NT2/D1 (cell line): ENCODE results near the gene TRO.

Source experiments
- DNase-seq: peaks from one replicate; pipeline ENCODE4 v3.0.0-alpha.2; 2011; ENCODE audit warnings: low read depth, low spot score
- H3K27me3 ChIP-seq: 2 replicates; pipeline ENCODE4 v1.6.0; 2011; ENCODE audit warnings: mild to moderate bottlenecking; ENCODE audit not compliant: insufficient read length, insufficient read depth
- H3K36me3 ChIP-seq: 2 replicates; pipeline ENCODE4 v1.6.1; 2011; ENCODE audit warnings: mild to moderate bottlenecking, low read length, mixed read lengths; ENCODE audit not compliant: insufficient read depth, insufficient read length
- H3K4me1 ChIP-seq: 2 replicates; pipeline ENCODE4 v1.5.1; 2011; ENCODE audit not compliant: insufficient read depth, insufficient read length
- H3K4me3 ChIP-seq: 2 replicates; pipeline ENCODE4 v1.5.1; 2011; ENCODE audit warnings: low read depth; ENCODE audit not compliant: insufficient read length
- H3K9ac ChIP-seq: 2 replicates; pipeline ENCODE4 v1.6.0; 2011; ENCODE audit warnings: low read depth; ENCODE audit not compliant: insufficient read length
- H3K9me3 ChIP-seq: 2 replicates; pipeline ENCODE4 v1.5.1; 2011; ENCODE audit warnings: mild to moderate bottlenecking, low read length; ENCODE audit not compliant: insufficient read depth
- SUZ12 ChIP-seq: IDR thresholded peaks from 2 replicates; pipeline ENCODE4 v1.6.1; 2011; ENCODE audit not compliant: insufficient read length, insufficient read depth; ENCODE audit errors: extremely low read depth
- YY1 ChIP-seq: IDR thresholded peaks from 2 replicates; pipeline ENCODE4 v1.6.1; 2011; ENCODE audit not compliant: insufficient read length, insufficient read depth
- ZNF274 ChIP-seq: IDR thresholded peaks from 2 replicates; pipeline ENCODE4 v1.6.1; 2011; ENCODE audit warnings: mild to moderate bottlenecking, low read depth, low read length

TRO gene

GRCh38 chrX:54923376-54923775, 2.8 kb downstream of the TRO start:
- Histone ChIP-seq H3K9ac (no peak overlapping the region), H3K36me3 (peaks cover 63% of the 10 kb centered on the region), H3K9me3 (no peaks in the 10 kb centered on the region), H3K27me3 (no peaks in the 10 kb centered on the region), H3K4me3 (no peak overlapping the region), H3K4me1 (no peaks in the 10 kb centered on the region)
- DNase-seq, result no peak
- no peak for TF ChIP-seq SUZ12
- TF ChIP-seq YY1, result no peak
- no peak for TF ChIP-seq ZNF274

- Histone ChIP-seq H3K4me1 (no peaks in the 10 kb centered on the region), H3K9me3 (no peaks in the 10 kb centered on the region), H3K36me3 (peaks cover 99% of the 10 kb centered on the region), H3K9ac (no peak overlapping the region), H3K4me3 (no peak overlapping the region), H3K27me3 (no peaks in the 10 kb centered on the region)
- TF ChIP-seq SUZ12 (no peak), YY1 (no peak)
- no peak for DNase-seq
Observed at GRCh38 chrX:54926978-54927377, 6.4 kb downstream of the TRO start.

GRCh38 chrX:54928876-54929275, 8.3 kb downstream of the TRO start:
- Histone ChIP-seq H3K9ac (no peak overlapping the region), H3K4me1 (no peaks in the 10 kb centered on the region), H3K9me3 (no peaks in the 10 kb centered on the region), H3K36me3 (peaks cover 92% of the 10 kb centered on the region), H3K4me3 (no peak overlapping the region), H3K27me3 (no peaks in the 10 kb centered on the region)
- TF ChIP-seq SUZ12 (no peak), ZNF274 (no peak), YY1 (no peak)
- no peak for DNase-seq

GRCh38 chrX:54930291-54931049, 9.8 kb downstream of the TRO start:
- no peak for TF ChIP-seq ZNF274
- no peak for TF ChIP-seq YY1
- no peak for TF ChIP-seq SUZ12
- H3K9me3 ChIP-seq, result no peaks in the 10 kb centered on the region

GRCh38 chrX:54931107-54931506, 10.5 kb downstream of the TRO start:
- Histone ChIP-seq H3K4me3 (no peak overlapping the region), H3K27me3 (no peaks in the 10 kb centered on the region), H3K9me3 (no peaks in the 10 kb centered on the region), H3K9ac (no peak overlapping the region), H3K4me1 (no peaks in the 10 kb centered on the region), H3K36me3 (peaks cover 70% of the 10 kb centered on the region)
- no peak for DNase-seq
- no peak for TF ChIP-seq ZNF274
- TF ChIP-seq SUZ12, result no peak
- TF ChIP-seq YY1, result no peak

More at GRCh38 chrX:54930291-54931049, 9.8 kb downstream of the TRO start:
- H3K27me3 ChIP-seq, result no peaks in the 10 kb centered on the region
- no peak overlapping the region for H3K9ac ChIP-seq
- H3K4me1 ChIP-seq, result no peaks in the 10 kb centered on the region
- no peak overlapping the region for H3K4me3 ChIP-seq
- no peak for DNase-seq
- H3K36me3 ChIP-seq, result peaks cover 77% of the 10 kb centered on the region

GRCh38 chrX:54933150-54933826, 12.7 kb downstream of the TRO start:
- Histone ChIP-seq H3K9ac (no peak overlapping the region), H3K4me3 (no peak overlapping the region), H3K9me3 (no peaks in the 10 kb centered on the region), H3K36me3 (peaks cover 49% of the 10 kb centered on the region), H3K4me1 (no peaks in the 10 kb centered on the region), H3K27me3 (no peaks in the 10 kb centered on the region)
- no peak for TF ChIP-seq ZNF274
- DNase-seq, result no peak

GRCh38 chrX:54934058-54934457, 13.4 kb downstream of the TRO start:
- Histone ChIP-seq H3K9ac (no peak overlapping the region), H3K36me3 (peaks cover 42% of the 10 kb centered on the region), H3K4me3 (no peak overlapping the region), H3K27me3 (no peaks in the 10 kb centered on the region), H3K9me3 (no peaks in the 10 kb centered on the region), H3K4me1 (no peaks in the 10 kb centered on the region)
- no peak for TF ChIP-seq SUZ12
- no peak for TF ChIP-seq ZNF274
- no peak for TF ChIP-seq YY1
- DNase-seq, result no peak
